Adipose tissue (tissue), 3 donors: ENCODE results near the gene PIK3CA. TPM values are rescaled to one million over a fixed set of nuclear protein-coding genes. Genes with fewer than 3 reads are reported as not detected.
"Not testable (repeated sequence)": the region's sequence is repeated elsewhere in the genome, so short reads cannot be mapped to it uniquely, and the experiment has no call there.

Experiments used
- H3K27ac ChIP-seq: one replicate; pipeline ENCODE4 v1.5.1; 2013; ENCODE audit warnings: low read depth, low read length
- WGBS, 3 donors: extraction: QIAGEN DNeasy Blood & Tissue Kit; methylation state at CpG; one replicate each; pipeline ENCODE4 v1.1.7; 2013; 5-methylcytosine and 5-hydroxymethylcytosine counted together
- polyA plus RNA-seq, 3 donors: library from polyadenylated mRNA; stranded (reverse); fragments of 200-250 nt; gene quantifications; one replicate each; pipeline ENCODE4 v1.2.3, GENCODE V29; 2013
- donor health status: healthy with polysubstance abuse.
- donor health status: Bipolar disorder and iron deficiency.
- donor health status: healthy.

The PIK3CA gene
- 10 to 100 TPM in 2 of 3 donors, 1 to 10 TPM in 1; 4.8 to 24.1 (median 17.0) TPM for polyA plus RNA-seq

- WGBS, 3 donors: 0 to 1% (median 0%) methylated on average over 37 to 67 of the region's 67 CpGs
- peak within 1 kb of the TSS; percentile 1 for H3K27ac ChIP-seq
These were observed at the start of gene PIK3CA for GRCh38 chr3:179147873-179148615. Gene PIK3CA (plus strand): TSS chr3:179148357. CDS start chr3:179198826, 50,469 bp downstream.

GRCh38 chr3:179098388-179099077 is 49.6 kb upstream of the PIK3CA start:
- H3K27ac ChIP-seq: no peak overlapping the region
- 69 to 86% (median 75%) methylated on average over 7 of the region's 7 CpGs for WGBS, 3 donors

GRCh38 chr3:179100652-179101051 is 47.5 kb upstream of the PIK3CA start:
- H3K27ac ChIP-seq: no peak overlapping the region

- no peak overlapping the region for H3K27ac ChIP-seq
- 16 to 42% (median 28%) methylated on average over 1 of the region's 1 CpG for WGBS, 3 donors
These were observed 42.3 kb upstream of the PIK3CA start for GRCh38 chr3:179105881-179106280.

- WGBS, 3 donors: 86 to 90% (median 89%) methylated on average over 3 of the region's 3 CpGs
- no peak overlapping the region for H3K27ac ChIP-seq
These were observed 40.5 kb upstream of the PIK3CA start for GRCh38 chr3:179107617-179108016.

- no peak overlapping the region for H3K27ac ChIP-seq
- 63 to 72% (median 69%) methylated on average over 1 of the region's 1 CpG for WGBS, 3 donors
These were observed 40.1 kb upstream of the PIK3CA start for GRCh38 chr3:179108086-179108485.

- WGBS, 3 donors: 52 to 57% (median 54%) methylated on average over 2 of the region's 2 CpGs
- no peak overlapping the region for H3K27ac ChIP-seq
These were observed 34.3 kb upstream of the PIK3CA start for GRCh38 chr3:179113903-179114302.

GRCh38 chr3:179115444-179115843 is 32.7 kb upstream of the PIK3CA start:
- H3K27ac ChIP-seq: not testable (repeated sequence)
- 46 to 67% (median 55%) methylated on average over 1 of the region's 1 CpG for WGBS, 3 donors

GRCh38 chr3:179116816-179117215 is 31.3 kb upstream of the PIK3CA start:
- 65 to 68% (median 67%) methylated on average over 2 of the region's 2 CpGs for WGBS, 3 donors
- H3K27ac ChIP-seq: no peak overlapping the region

- WGBS, 3 donors: 71 to 91% (median 90%) methylated on average over 21 to 25 of the region's 27 CpGs
- not testable (repeated sequence) for H3K27ac ChIP-seq
These were observed 15.8 kb upstream of the PIK3CA start for GRCh38 chr3:179132191-179132890.

GRCh38 chr3:179133575-179133974 is 14.6 kb upstream of the PIK3CA start:
- H3K27ac ChIP-seq: no peak overlapping the region
- 83 to 90% (median 85%) methylated on average over 1 of the region's 1 CpG for WGBS, 3 donors

- H3K27ac ChIP-seq: no peak overlapping the region
- WGBS, 3 donors: 88 to 92% (median 91%) methylated on average over 1 of the region's 1 CpG
These were observed 12.0 kb upstream of the PIK3CA start for GRCh38 chr3:179136195-179136594.

- 86 to 88% (median 87%) methylated on average over 4 of the region's 4 CpGs for WGBS, 3 donors
- no peak overlapping the region for H3K27ac ChIP-seq
These were observed 6.3 kb upstream of the PIK3CA start for GRCh38 chr3:179141890-179142289.

GRCh38 chr3:179146911-179147513 is 1.1 kb upstream of the PIK3CA start:
- H3K27ac ChIP-seq: no peak overlapping the region
- 3 to 4% (median 3%) methylated on average over 16 of the region's 16 CpGs for WGBS, 3 donors

GRCh38 chr3:179147514-179147872 is 664 bp upstream of the PIK3CA start:
- H3K27ac ChIP-seq: no peak overlapping the region
- 0% methylated on average over 14 of the region's 14 CpGs for WGBS, 3 donors

GRCh38 chr3:179148616-179149405 is 654 bp downstream of the PIK3CA start:
- 0% methylated on average over 66 to 70 of the region's 70 CpGs for WGBS, 3 donors
- H3K27ac ChIP-seq: peak overlapping the region; percentile 1

GRCh38 chr3:179149406-179149867 is 1.3 kb downstream of the PIK3CA start:
- no peak overlapping the region for H3K27ac ChIP-seq
- WGBS, 3 donors: 1% methylated on average over 9 of the region's 9 CpGs

- WGBS, 3 donors: 30 to 34% (median 33%) methylated on average over 4 of the region's 4 CpGs
- no peak overlapping the region for H3K27ac ChIP-seq
These were observed 1.8 kb downstream of the PIK3CA start for GRCh38 chr3:179149951-179150350.
